Measurements from ENCODE around the gene CSTF1.

The CSTF1 gene

DNA sequence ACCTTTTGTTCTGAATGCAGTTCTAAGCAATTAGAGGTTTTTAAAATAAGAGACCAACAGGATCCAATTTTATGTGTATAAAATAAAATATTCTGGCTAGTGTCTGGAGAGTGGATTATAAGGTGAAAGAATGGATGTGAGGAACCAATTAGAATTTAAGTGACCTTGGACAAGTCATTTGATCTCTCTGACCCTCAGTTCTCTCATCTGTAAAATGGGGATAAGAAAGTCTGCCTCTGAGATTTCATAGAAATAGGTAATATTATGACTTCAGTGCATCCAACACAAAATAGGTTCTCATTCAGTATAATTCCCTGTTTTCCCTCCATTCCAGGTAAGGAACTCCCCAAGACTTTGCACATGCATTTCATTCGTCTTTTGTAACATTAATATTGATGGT is 38.5 kb downstream of the CSTF1 start:
- no peak for DNase-seq

DNA sequence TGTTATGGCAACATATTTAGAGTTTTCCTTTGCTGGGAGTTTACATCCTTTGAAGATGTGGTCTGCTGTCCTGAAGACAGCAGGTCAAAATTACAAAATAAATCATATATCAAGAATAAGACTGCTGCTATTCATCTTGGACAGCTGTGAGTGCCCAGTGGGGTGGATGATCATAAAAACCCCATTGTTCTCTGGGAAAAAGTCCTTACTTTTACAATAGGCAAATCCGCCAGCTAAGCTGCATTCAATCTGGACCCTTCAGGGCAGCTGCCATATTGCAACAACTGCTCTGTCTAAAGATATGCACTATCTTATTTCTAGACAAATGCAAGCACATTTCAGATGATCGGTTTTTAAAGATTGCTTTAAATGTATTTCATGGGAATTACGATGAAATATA is 39.0 kb downstream of the CSTF1 start:
- DNase-seq, result no peak

DNA sequence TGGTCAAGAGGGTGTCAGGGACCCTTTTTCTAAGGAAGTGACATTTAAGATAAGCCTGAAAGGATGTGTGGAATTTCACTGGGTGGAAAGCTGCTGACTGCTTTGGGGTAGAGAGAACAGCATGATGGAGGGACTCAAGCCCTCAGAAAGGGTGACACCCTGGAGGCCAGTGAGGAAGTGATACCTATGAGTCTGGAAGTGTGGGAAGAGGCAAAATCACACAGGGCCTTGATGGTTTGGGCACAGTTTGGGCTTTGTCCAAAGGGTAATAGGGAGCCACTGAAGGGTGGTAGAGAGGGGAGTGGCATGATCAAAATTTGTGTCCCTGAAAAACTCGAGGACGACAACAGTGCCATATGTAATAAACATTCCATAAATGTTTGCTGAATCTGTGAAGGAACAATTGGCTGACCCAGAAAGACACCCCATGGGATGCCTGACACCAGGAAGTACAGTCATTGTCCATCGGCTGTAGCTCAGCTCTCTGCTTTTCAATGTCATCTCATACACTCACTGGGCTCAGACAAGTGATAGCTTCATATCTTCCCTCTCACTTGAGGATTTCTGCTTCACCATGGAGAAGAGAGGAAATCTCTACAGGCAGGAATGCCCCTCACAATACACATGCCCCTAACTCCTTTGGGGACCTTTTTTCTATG is 40.9 kb downstream of the CSTF1 start:
- DNase-seq, result no peak

DNA sequence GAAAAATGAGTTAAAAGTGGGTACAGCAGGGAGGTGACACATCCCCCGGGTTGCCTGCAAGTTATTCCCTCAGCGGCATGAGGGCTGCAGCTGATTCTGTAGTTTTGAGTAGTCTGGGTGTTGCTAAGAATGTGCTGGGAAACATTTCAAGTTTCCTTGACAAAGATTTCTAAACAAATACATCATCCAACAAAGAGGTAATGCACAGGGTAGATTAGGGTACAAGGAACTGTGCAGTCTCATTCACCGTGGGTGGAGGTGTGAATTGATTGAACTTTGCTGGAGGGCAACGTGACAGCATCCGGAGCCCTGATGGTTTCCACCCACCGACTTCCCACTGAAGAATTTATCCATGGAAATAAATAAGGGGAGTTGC is 41.4 kb downstream of the CSTF1 start:
- no peak for DNase-seq

DNA sequence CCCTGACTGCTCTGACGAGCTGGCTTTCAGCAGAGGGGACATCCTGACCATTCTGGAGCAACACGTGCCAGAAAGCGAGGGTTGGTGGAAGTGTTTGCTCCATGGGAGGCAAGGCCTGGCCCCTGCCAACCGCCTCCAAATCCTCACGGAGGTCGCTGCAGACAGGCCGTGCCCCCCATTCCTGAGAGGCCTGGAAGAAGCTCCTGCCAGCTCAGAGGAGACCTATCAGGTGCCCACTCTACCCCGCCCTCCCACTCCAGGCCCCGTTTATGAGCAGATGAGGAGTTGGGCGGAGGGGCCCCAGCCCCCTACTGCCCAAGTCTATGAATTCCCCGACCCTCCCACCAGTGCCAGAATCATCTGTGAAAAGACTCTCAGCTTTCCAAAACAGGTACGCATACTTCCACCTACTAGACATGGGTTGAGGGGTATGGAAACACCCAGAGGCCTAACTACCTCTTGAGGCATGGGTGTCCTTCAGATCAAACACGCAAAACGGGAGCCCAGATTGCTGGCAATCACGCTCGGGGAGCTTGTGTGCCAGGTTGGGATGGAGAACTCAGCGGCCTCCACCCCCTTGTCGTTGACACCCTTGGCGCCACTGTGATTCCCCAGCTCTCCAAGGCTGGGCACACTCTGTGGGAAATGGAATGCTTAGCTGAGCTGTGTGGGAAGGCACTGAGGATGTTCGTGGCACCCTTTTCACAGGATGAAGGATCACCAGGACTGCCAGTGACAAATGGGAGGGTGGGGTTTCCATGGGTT is 44.9 kb downstream of the CSTF1 start:
- no peak for DNase-seq

DNA sequence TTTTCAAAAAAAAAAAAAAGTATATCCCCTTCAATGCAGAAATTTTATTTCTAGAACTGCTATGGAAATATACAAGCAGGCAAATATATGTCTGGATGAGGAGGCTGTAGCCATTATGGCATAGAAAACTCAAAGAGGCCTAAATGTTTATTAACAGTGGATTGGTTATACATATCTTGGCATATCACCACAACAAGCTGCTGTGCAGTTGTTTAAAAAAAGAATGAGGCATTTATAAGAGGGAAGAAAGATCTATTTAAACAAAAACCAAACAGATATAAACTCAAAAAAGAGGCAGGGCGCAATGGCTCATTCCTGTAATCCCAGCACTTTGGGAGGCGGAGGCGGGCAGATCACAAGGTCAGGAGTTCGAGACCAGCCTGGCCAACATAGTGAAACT is 45.8 kb downstream of the CSTF1 start:
- no peak for DNase-seq

DNA sequence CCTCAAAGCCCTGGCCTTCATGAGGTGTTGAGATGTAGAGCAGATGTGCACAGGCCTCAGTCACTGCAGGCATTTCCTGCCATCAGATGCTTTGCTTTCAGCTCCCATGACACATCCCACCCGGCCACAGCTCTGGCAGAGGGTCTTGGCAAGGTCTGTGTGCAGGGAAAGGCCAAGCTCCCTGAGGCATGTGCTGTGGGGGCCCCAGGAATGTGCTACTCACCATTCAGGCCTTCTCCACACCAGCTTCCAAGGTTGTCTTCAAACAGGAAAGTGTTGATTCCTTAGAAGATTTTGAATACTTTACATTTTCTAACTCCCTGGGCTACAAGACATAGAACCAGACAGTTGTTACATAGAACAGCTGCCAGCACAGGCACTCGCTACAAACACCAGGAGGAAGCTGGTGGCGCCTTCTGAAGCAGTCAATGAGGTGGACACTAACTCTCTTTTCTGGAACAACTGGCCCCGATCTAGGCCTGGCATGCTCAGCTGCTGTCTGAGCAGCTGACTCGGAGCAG is 47.4 kb downstream of the CSTF1 start:
- no peak for DNase-seq

DNA sequence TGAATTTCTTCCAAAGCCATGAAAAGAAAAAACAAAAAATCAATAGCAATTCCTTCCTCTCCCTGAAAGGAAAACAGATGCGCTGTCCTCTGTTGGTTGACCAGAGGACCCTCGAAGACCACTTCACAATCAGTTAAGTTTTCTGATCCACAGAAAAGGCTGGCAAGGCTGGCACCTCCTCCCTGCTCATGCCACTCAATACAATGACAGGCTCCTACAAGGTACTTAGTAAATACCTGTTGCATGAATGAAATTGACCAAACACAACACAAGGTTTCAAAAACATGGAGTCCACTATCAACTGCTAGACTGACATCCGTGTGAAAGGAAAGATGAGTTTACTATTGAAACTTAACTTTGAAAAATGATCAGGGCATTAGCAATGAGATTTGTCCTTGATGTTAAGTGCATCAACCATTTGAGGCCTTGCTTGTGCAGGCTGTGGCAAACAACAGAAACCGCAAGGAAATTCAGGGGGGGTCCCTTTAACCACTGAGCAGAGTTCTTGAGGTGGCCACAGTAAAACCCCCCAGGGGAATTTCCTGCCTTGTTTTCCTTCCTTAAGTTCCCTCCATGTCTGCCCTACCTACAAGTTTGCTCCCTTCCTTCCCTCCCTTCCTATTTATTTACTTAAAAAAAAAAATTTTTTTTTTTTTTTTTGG is 48.0 kb downstream of the CSTF1 start:
- no peak for DNase-seq

DNA sequence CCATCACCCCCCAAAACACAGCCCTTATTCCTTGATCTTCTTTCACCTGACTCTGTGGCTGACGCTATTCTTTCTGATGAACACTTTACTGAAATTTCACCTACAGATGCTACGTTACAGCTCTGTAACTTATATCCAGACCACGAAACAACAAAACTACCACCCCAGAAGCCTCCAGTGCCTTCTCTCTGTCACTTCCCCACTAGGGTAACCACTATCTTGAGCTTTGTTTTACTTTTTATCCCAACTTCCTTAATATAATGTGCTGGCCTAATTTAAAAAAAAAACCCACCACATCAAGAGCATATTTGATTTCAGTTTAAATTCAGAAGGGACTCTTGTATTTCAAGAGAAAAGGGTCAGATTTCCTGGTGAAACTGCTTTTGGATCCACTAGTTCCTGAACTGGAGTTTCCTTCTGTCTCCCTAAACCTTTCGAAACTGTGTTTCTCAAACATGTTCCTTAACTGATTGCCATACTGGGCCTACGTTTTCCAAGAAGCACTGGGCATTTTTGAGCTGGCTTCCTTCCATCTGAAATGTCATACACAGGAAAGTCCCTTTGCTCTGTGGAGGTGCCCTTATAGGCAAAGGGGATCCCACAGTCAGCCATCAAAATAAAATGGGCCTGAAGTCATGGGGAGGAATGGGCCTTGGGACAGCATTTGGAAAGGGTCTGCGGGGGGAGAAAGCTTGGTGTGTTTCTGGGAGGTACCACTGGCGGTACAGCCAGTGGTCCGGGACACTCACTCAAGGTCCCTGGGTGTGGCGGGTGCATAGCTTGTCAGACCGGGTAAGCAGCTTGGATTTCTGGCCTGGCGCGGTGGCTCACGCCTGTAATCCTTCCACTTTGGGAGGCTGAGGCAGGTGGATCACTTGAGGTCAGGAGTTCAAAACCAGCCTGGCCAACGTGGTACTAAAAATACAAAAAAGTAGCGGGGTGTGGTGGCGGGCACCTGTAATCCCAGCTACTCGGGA is 50.2 kb downstream of the CSTF1 start:
- no peak for DNase-seq

DNA sequence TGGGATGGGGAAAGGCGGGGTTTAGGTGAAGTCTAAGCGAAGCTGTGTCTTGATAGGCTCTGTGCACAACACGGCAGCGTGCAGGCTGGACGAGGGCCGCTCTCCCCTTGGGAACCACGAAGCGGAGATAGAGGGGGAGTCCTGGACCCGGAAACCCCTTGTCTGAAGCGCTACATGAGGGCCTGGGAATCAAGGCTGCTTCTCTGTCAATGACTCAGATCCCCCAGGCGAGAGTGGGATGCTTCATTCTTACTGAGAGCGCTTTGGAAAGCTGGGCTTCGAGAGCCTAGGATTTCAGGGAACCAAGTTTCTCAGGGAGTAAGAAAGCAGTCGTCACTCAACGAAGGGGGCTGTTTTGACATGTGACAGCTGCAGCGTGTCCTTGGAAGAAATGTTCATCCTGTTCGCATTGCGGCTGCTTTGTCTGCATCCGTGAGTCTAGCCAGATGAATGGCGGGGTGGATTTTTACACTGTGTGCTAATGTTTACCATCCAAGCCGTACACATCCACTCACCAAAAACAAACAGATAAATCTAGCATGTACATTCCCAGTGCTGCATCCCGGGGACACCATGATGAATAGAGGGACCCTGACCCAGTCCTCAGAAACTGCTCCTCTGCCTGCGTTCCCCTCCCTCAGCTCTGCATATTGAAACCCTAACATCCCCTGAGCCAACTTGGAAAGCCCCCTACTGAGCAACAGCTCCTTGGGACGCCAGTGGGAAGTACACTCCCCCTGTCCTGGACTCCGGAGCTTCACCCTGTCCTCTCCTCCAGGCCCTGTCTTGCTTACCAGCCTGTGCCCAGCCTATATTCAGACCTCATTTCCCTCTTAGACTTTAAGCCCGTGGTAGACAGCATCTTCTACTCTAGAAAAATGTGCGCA is 51.5 kb downstream of the CSTF1 start:
- DNase-seq, result no peak

DNA sequence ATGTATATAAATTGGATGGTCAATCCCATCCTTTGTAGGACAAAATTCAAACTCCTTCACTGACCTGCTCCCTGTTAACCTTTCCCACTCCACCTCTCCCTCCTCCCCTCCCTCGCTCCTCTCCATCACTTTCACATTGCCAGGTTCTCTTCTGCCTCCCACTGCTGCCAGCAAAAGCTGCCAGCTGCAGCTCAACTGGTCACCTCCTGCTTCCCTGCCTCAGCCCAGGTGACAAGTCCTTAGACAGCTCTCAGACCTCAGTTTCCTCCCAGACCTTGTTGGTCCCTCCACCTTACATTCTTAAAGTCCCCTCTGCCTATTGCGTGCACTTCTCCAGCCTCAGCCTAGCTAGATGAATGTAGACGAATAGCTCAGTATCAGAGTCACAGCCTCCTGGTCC is 52.7 kb downstream of the CSTF1 start:
- DNase-seq, result no peak

DNA sequence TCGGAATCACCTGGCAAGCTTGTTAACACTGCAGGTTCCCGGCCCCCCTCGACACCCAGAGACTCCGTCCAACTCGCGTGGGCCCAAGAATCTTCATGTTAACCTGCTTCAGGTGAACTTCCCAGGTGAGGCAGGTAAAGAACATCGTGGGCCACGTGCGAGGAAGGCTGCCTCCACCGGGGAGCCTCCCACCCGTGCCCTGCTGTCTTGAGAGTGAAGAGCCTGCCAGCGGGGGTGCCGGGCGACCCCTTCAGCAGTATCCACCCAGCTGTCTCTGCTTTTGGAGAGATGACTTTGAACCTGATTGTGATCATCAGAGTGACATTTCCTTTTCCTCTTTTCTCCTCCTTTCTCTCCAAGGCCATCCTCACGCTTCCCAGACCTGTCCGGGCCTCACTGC is 53.1 kb downstream of the CSTF1 start:
- DNase-seq, result no peak

DNA sequence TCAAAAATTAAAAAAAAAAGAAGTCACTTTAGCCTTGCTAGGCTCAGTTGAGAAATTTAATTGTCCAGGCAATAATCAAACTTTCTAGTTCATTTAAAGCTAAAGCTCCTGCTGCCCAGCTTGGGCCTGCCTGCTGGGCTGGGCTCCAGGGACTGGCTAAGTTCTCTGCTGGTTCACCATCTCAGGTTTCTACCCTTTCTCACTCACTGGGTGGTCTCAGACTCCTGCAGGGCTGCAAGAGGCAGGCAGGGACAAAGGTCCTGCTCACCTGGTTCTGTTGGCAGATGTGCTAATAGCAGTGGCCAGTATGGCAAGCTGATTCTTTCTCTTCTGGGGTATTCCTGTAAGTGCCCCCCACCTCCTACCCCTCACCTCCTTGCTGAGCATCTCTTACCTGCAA is 54.8 kb downstream of the CSTF1 start:
- no peak for DNase-seq

DNA sequence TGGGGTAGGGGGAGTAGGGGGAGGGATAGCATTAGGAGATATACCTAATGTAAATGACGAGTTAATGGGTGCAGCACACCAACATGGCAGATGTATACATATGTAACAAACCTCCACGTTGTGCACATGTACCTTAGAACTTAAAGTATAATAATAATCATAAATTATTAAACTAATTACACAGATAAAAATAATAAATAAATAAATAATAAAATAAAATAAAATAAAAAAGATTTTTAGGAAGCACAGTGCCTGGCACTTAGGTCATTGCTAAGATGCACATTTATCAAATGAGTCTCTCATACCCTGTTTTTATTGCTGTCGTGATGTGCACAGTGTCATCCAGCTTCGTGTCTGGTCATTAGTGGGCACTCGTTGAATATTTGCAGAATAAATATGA is 57.0 kb downstream of the CSTF1 start:
- DNase-seq, result no peak

DNA sequence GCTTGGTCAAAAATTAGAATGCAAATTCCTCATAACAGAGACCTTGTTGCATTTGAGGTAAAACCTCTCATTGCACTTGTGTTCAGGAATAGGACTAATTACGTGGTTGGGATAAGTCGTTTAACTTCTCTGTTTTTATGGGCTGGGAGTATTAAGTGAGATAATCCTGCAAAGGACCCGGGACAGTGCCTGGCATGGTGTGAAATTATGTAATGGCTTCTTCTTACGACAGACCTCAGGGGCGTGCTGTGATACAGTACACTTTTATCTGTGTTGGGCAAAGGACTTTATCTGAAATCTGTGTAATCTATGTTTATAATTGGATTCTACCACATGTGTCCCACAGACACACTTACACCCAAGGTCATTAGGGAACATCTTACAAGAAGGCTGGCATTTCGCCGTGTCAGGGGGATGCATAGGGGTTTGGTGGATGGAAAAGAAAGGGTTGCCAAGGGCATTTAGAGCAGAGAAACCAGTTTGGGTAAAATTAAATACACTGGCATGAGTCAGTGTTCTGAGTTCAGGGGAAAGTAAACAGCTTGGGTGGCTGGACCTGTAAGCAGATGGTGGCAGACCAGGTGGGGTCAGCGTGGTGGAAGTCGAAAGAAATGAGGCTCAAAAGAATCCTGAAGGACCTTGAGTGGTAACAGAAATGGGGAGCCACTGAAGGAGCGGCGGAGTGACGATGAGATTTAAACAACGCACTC is 58.8 kb downstream of the CSTF1 start:
- no peak for DNase-seq

DNA sequence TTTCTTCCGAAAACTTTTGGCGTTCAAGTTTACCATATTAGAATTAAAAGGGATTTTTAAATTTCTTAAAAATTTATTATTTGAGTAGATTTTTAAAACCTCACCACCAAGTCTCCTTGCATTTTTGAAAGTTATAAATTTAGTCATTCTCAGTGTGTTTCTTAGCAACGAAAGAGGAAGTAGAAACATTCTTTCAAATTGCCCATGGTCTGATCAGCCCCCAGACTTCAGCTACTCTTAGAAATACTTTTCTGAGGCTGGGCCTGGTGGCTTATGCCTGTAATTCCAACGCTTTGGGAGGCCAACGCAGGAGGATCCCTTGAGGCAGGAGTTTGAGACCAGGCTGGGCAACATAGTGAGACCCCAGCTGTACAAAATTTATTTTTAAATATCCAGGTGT is 60.9 kb downstream of the CSTF1 start:
- DNase-seq, result no peak

DNA sequence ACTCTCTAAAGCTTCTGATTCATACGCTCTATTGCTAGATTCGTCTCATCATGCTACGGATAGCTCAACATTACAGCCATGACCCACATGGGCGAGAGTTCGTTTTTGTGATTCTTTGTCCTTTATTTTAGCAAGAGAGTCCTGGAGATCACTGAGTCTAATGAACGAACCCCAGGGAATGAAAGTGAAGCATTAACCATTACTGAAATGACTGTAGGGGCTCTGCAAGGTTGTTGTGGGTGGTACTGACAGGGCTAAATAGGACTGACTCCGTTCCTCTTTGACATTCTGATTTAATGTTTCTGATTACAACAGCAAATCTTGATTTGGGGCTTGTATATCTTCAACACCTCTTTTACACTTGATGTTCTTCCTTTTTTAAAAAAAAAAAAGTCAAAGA is 62.3 kb downstream of the CSTF1 start:
- DNase-seq, result no peak
